IMR-90 (cell line): Measurements from ENCODE around the gene RAD21L1.

ENCODE experiments used
- BHLHE40 ChIP-seq: fragments of 150-350 bp; IDR thresholded peaks from 2 replicates; pipeline ENCODE4 v1.6.1; 2016; ENCODE audit warnings: mild to moderate bottlenecking, low read depth, low read length
- CEBPB ChIP-seq: IDR thresholded peaks from 2 replicates; pipeline ENCODE4 v1.6.1; 2012; ENCODE audit warnings: low read depth, low read length, improper control_type of control experiment
- CHD1 ChIP-seq: IDR thresholded peaks from 2 replicates; pipeline ENCODE4 v1.6.1; 2012; ENCODE audit warnings: low read depth, low read length, improper control_type of control experiment
- CTCF ChIP-seq: conservative IDR thresholded peaks from 2 replicates; pipeline ENCODE4 v1.5.1; 2012; ENCODE audit warnings: mild to moderate bottlenecking, low read depth, low read length, improper control_type of control experiment
- FOS ChIP-seq: fragments of 150-350 bp; IDR thresholded peaks from 2 replicates; pipeline ENCODE4 v1.6.1; 2016; ENCODE audit warnings: low read depth, low read length
- MAFK ChIP-seq: IDR thresholded peaks from 2 replicates; pipeline ENCODE4 v1.6.1; 2012; ENCODE audit warnings: low read depth, low read length, improper control_type of control experiment
- MXI1 ChIP-seq: IDR thresholded peaks from 2 replicates; pipeline ENCODE4 v1.6.1; 2012; ENCODE audit warnings: low read depth, mild to moderate bottlenecking, low read length, moderate library complexity, borderline replicate concordance
- POLR2A ChIP-seq: IDR thresholded peaks from 2 replicates; pipeline ENCODE4 v1.6.1; 2012; ENCODE audit warnings: mild to moderate bottlenecking, low read depth, low read length
- RAD21 ChIP-seq: IDR thresholded peaks from 2 replicates; pipeline ENCODE4 v1.6.1; 2012; ENCODE audit warnings: low read length, improper control_type of control experiment
- RCOR1 ChIP-seq: IDR thresholded peaks from 2 replicates; pipeline ENCODE4 v1.6.1; 2012; ENCODE audit warnings: mild to moderate bottlenecking, low read length, improper control_type of control experiment; ENCODE audit not compliant: insufficient replicate concordance
- SMC3 ChIP-seq: fragments of 150-350 bp; IDR thresholded peaks from 2 replicates; pipeline ENCODE4 v1.6.1; 2016; ENCODE audit warnings: low read depth, mild to moderate bottlenecking, antibody characterized with exemption, low read length, moderate library complexity
- USF2 ChIP-seq: fragments of 150-350 bp; IDR thresholded peaks from 2 replicates; pipeline ENCODE4 v1.6.1; 2017; ENCODE audit warnings: mild to moderate bottlenecking, antibody characterized with exemption, low read length, low read depth
- TF ChIP-seq, protein P1 (sequence below): fragments of 150-350 bp; IDR thresholded peaks from 2 replicates; pipeline ENCODE4 v1.6.1; 2016; ENCODE audit warnings: low read depth, mild to moderate bottlenecking, low read length, moderate library complexity, borderline replicate concordance

- TF ChIP-seq CTCF (no peak), MXI1 (no peak), RAD21 (no peak), BHLHE40 (no peak), RCOR1 (no peak), POLR2A (no peak), FOS (no peak), USF2 (no peak), CEBPB (no peak), CHD1 (no peak), MAFK (no peak), SMC3 (no peak)
- TF ChIP-seq, protein P1, sequence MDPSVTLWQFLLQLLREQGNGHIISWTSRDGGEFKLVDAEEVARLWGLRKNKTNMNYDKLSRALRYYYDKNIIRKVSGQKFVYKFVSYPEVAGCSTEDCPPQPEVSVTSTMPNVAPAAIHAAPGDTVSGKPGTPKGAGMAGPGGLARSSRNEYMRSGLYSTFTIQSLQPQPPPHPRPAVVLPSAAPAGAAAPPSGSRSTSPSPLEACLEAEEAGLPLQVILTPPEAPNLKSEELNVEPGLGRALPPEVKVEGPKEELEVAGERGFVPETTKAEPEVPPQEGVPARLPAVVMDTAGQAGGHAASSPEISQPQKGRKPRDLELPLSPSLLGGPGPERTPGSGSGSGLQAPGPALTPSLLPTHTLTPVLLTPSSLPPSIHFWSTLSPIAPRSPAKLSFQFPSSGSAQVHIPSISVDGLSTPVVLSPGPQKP, result no peak
Measured at GRCh38 chr20:1293641-1294379, 68.0 kb downstream of the RAD21L1 start.
